H9 (cell line): ENCODE measurements around the gene VIM. TPM values are rescaled to one million over a fixed set of nuclear protein-coding genes. Genes with fewer than 3 reads are reported as not detected.
A peak's percentile ranks its signal among the peaks of the same experiment; 100 is the strongest.

Experiments used
- DNase-seq: peaks from one replicate; pipeline ENCODE4 v3.0.0-alpha.2; 2017
- H2AFZ ChIP-seq: one replicate; pipeline ENCODE4 v1.6.1; 2013; ENCODE audit warnings: mild to moderate bottlenecking, low read length, control low read depth, moderate library complexity
- H2AK5ac ChIP-seq: 2 replicates; pipeline ENCODE4 v1.6.1; 2013; ENCODE audit warnings: low read length, control low read depth, mixed read lengths; ENCODE audit not compliant: insufficient read length
- H2BK120ac ChIP-seq: one replicate; pipeline ENCODE4 v1.6.1; 2013; ENCODE audit warnings: low read depth, mild to moderate bottlenecking, low read length, control low read depth, inconsistent platforms; ENCODE audit not compliant: poor library complexity, severe bottlenecking
- H2BK12ac ChIP-seq: 2 replicates; pipeline ENCODE4 v1.6.1; 2013; ENCODE audit warnings: low read length, control low read depth, mixed read lengths, low read depth; ENCODE audit not compliant: insufficient read length
- H2BK15ac ChIP-seq: 2 replicates; pipeline ENCODE4 v1.6.1; 2013; ENCODE audit warnings: low read depth, low read length, control low read depth
- H2BK20ac ChIP-seq: one replicate; pipeline ENCODE4 v1.6.1; 2013; ENCODE audit warnings: low read depth, mild to moderate bottlenecking, low read length, control low read depth, inconsistent platforms; ENCODE audit not compliant: poor library complexity, severe bottlenecking
- H2BK5ac ChIP-seq: 2 replicates; pipeline ENCODE4 v1.6.1; 2013; ENCODE audit warnings: low read length, control low read depth, mixed read lengths; ENCODE audit not compliant: insufficient read length
- H3K14ac ChIP-seq: 2 replicates; pipeline ENCODE4 v1.6.1; 2013; ENCODE audit warnings: low read length, control low read depth; ENCODE audit not compliant: insufficient read depth
- H3K18ac ChIP-seq: 2 replicates; pipeline ENCODE4 v1.6.1; 2013; ENCODE audit warnings: low read depth, mild to moderate bottlenecking, mixed read lengths, low read length, control low read depth; ENCODE audit not compliant: insufficient read length
- H3K23ac ChIP-seq: 2 replicates; pipeline ENCODE4 v1.6.1; 2013; ENCODE audit warnings: low read length, control low read depth, mixed read lengths, low read depth; ENCODE audit not compliant: insufficient read length
- H3K23me2 ChIP-seq: 2 replicates; pipeline ENCODE4 v1.6.1; 2013; ENCODE audit warnings: low read depth, mild to moderate bottlenecking, mixed read lengths, low read length, control low read depth; ENCODE audit not compliant: insufficient read length, poor library complexity, severe bottlenecking
- H3K27ac ChIP-seq: 2 replicates; pipeline ENCODE4 v1.5.1; 2013; ENCODE audit warnings: low read length, control low read depth, mixed read lengths, low read depth; ENCODE audit not compliant: insufficient read length
- H3K27me3 ChIP-seq: 2 replicates; pipeline ENCODE4 v1.6.1; 2013; ENCODE audit warnings: low read length, control low read depth, inconsistent platforms; ENCODE audit not compliant: insufficient read depth
- H3K4ac ChIP-seq: 2 replicates; pipeline ENCODE4 v1.6.1; 2013; ENCODE audit warnings: low read depth, mild to moderate bottlenecking, control low read depth, inconsistent platforms, low read length, moderate library complexity
- H3K4me1 ChIP-seq: 2 replicates; pipeline ENCODE4 v1.6.1; 2013; ENCODE audit warnings: low read length, control low read depth, inconsistent platforms; ENCODE audit not compliant: insufficient read depth
- H3K4me2 ChIP-seq: 2 replicates; pipeline ENCODE4 v1.6.1; 2013; ENCODE audit warnings: low read length, control low read depth, mixed read lengths; ENCODE audit not compliant: insufficient read length, insufficient read depth
- H3K56ac ChIP-seq: 2 replicates; pipeline ENCODE4 v1.6.1; 2013; ENCODE audit warnings: low read depth, mild to moderate bottlenecking, mixed read lengths, low read length, control low read depth; ENCODE audit not compliant: insufficient read length
- H3K79me1 ChIP-seq: 2 replicates; pipeline ENCODE4 v1.6.1; 2013; ENCODE audit warnings: low read depth, mild to moderate bottlenecking, moderate library complexity, low read length, control low read depth, inconsistent platforms; ENCODE audit not compliant: insufficient read depth, poor library complexity, severe bottlenecking
- H3K79me2 ChIP-seq: 2 replicates; pipeline ENCODE4 v1.6.1; 2013; ENCODE audit warnings: low read length, control low read depth, inconsistent platforms; ENCODE audit not compliant: insufficient read depth
- H3K9ac ChIP-seq: 2 replicates; pipeline ENCODE4 v1.6.1; 2013; ENCODE audit warnings: low read length, control low read depth, mixed read lengths; ENCODE audit not compliant: insufficient read length; ENCODE audit errors: extremely low read depth
- H3K9me3 ChIP-seq: one replicate; pipeline ENCODE4 v1.6.1; 2013; ENCODE audit warnings: low read depth, low read length, inconsistent platforms; ENCODE audit not compliant: control insufficient read depth
- H3T11ph ChIP-seq: one replicate; pipeline ENCODE4 v1.6.1; 2013; ENCODE audit warnings: mild to moderate bottlenecking, low read length, control low read depth, inconsistent platforms
- H4K20me1 ChIP-seq: one replicate; pipeline ENCODE4 v1.6.1; 2013; ENCODE audit not compliant: control insufficient read depth, insufficient read length, insufficient read depth
- H4K5ac ChIP-seq: 2 replicates; pipeline ENCODE4 v1.6.1; 2013; ENCODE audit warnings: low read depth, mild to moderate bottlenecking, mixed read lengths, low read length, control low read depth; ENCODE audit not compliant: insufficient read length
- H4K8ac ChIP-seq: replicated peaks from 2 replicates; pipeline ENCODE4 v1.6.1; 2013; ENCODE audit warnings: low read length, control low read depth, mixed read lengths, low read depth; ENCODE audit not compliant: insufficient read length
- H4K91ac ChIP-seq: 2 replicates; pipeline ENCODE4 v1.6.1; 2013; ENCODE audit warnings: low read depth, mild to moderate bottlenecking, moderate library complexity, mixed read lengths, low read length, control low read depth; ENCODE audit not compliant: insufficient read length
- H3K27ac Mint-ChIP-seq, 3 experiments: 2 replicates in 2 of 3; 3 replicates in 1 of 3; pipeline ENCODE4 v1.8.0; 2020 to 2021; ENCODE audit warnings: mixed read lengths in 3 of 3, mild to moderate bottlenecking in 1 of 3, moderate library complexity in 1 of 3
- H3K27me3 Mint-ChIP-seq: 2 replicates; pipeline ENCODE4 v1.8.0; 2021; ENCODE audit warnings: low read depth, mild to moderate bottlenecking, moderate library complexity, mixed read lengths
- H3K36me3 Mint-ChIP-seq, 3 experiments: 2 replicates in 2 of 3; 3 replicates in 1 of 3; pipeline ENCODE4 v1.8.0; 2020 to 2021; ENCODE audit warnings: low read depth in 3 of 3, mixed read lengths in 3 of 3; ENCODE audit not compliant: insufficient read depth in 1 of 3
- H3K4me1 Mint-ChIP-seq, 2 experiments: 2 replicates each; pipeline ENCODE4 v1.8.0; 2020; ENCODE audit warnings: mixed read lengths in 2 of 2
- H3K4me3 Mint-ChIP-seq, 2 experiments: 2 replicates in 1 of 2; 3 replicates in 1 of 2; pipeline ENCODE4 v1.8.0; 2020 to 2021; ENCODE audit warnings: mild to moderate bottlenecking in 2 of 2, mixed read lengths in 2 of 2, moderate library complexity in 1 of 2
- H3K9me3 Mint-ChIP-seq, 2 experiments: 2 replicates in 1 of 2; 3 replicates in 1 of 2; pipeline ENCODE4 v1.8.0; 2020; ENCODE audit warnings: mild to moderate bottlenecking in 2 of 2, mixed read lengths in 2 of 2, moderate library complexity in 1 of 2
- CTCF ChIP-seq: fragments of 200-600 bp; sonication (generic); conservative IDR thresholded peaks from 3 replicates; pipeline ENCODE4 v1.8.0; 2021; ENCODE audit warnings: antibody characterized with exemption, mild to moderate bottlenecking
- WGBS: extraction: QIAGEN DNeasy Blood & Tissue Kit; methylation state at CpG from one replicate; pipeline ENCODE4 v1.1.7; 2013; ENCODE audit warnings: missing lambda C conversion rate, low lambda C conversion rate, mixed read lengths; ENCODE audit not compliant: insufficient read length; ENCODE audit errors: extremely low coverage; 5-methylcytosine and 5-hydroxymethylcytosine counted together
- total RNA-seq: library from RNA; stranded (reverse); gene quantifications from 2 replicates; pipeline ENCODE4 v1.2.1, GENCODE V29; 2021

Gene VIM
- total RNA-seq, 1 experiment from 2014 or later, result 232 TPM

- H2BK5ac ChIP-seq, result no peak overlapping the region
- H2AK5ac ChIP-seq, result no peak overlapping the region
- WGBS, result no CpG with 5 or more reads among the region's 1 CpG
- H2AFZ ChIP-seq, result no peak overlapping the region
- no peak overlapping the region for H2BK120ac ChIP-seq
- H3K14ac ChIP-seq, result no peak overlapping the region
- H3K27ac Mint-ChIP-seq, result peak overlapping the region in 1 of 3 experiments; percentile 53; a peak in 1 of 7 replicates
- no peak overlapping the region for H4K8ac ChIP-seq
- H3K18ac ChIP-seq, result no peak overlapping the region
- H4K20me1 ChIP-seq, result no peaks in the 10 kb centered on the region
- H4K91ac ChIP-seq, result no peak overlapping the region
- TF ChIP-seq CTCF, result no peak
- no peak overlapping the region for H3K9ac ChIP-seq
- no peaks in the 10 kb centered on the region; the same call in 1 of the 2 replicates for H3K27me3 Mint-ChIP-seq
- H3K79me2 ChIP-seq, result no peaks in the 10 kb centered on the region
- H3K27me3 ChIP-seq, result no peaks in the 10 kb centered on the region
- peaks cover 3% of the 10 kb centered on the region; the same call in 1 of the 2 replicates for H3K4me1 ChIP-seq
- no peak overlapping the region for H3K4me2 ChIP-seq
- no peaks in the 10 kb centered on the region for H3K79me1 ChIP-seq
- H4K5ac ChIP-seq, result no peak overlapping the region
- no peak overlapping the region for H3K27ac ChIP-seq
- H3K56ac ChIP-seq, result no peak overlapping the region
- no peak for DNase-seq
- no peak overlapping the region for H3K23ac ChIP-seq
- no peak overlapping the region for H3K4ac ChIP-seq
- H3K4me3 Mint-ChIP-seq, result no peak overlapping the region
- no peaks in the 10 kb centered on the region for H3K23me2 ChIP-seq
- no peak overlapping the region for H2BK15ac ChIP-seq
- no peak overlapping the region for H3T11ph ChIP-seq
- H3K9me3 Mint-ChIP-seq, result no peaks in the 10 kb centered on the region
- no peak overlapping the region for H2BK12ac ChIP-seq
- no peaks in the 10 kb centered on the region for H3K9me3 ChIP-seq
- H3K36me3 Mint-ChIP-seq, result no peaks in the 10 kb centered on the region; a peak in 1 of 7 replicates
- H2BK20ac ChIP-seq, result no peak overlapping the region
- peaks cover 33 to 34% of the 10 kb centered on the region in 2 experiments for H3K4me1 Mint-ChIP-seq
Measured at GRCh38 chr10:17220652-17221100, 7.4 kb upstream of the VIM start.
